Sigmoid colon (tissue), 4 donors: Measurements from ENCODE around the gene PCBP3.
A peak's percentile ranks its signal among the peaks of the same experiment; 100 is the strongest.

Experiments
- CTCF ChIP-seq, 4 experiments: fragments of 450-650 bp in 3 of 4; fragments of 200-600 bp in 1 of 4; IDR thresholded peaks; one replicate each; pipeline ENCODE4 v1.5.1; 2016 to 2019; ENCODE audit warnings: antibody characterized with exemption in 4 of 4, mild to moderate bottlenecking in 3 of 4, moderate library complexity in 2 of 4
- EP300 ChIP-seq, 4 donors: sonication (generic); formaldehyde crosslinking; IDR thresholded peaks; one replicate each; pipeline ENCODE4 v1.6.1; 2017; ENCODE audit warnings: antibody characterized with exemption in 4 of 4
- POLR2A ChIP-seq, 2 donors: fragments of 450-650 bp; IDR thresholded peaks; one replicate each; pipeline ENCODE4 v1.6.1; 2016; ENCODE audit warnings: antibody characterized with exemption in 2 of 2, mild to moderate bottlenecking in 2 of 2, moderate library complexity in 2 of 2
- POLR2AphosphoS5 ChIP-seq, 4 donors: sonication (generic); formaldehyde crosslinking; IDR thresholded peaks; one replicate each; pipeline ENCODE4 v1.6.1; 2017; ENCODE audit warnings: antibody characterized with exemption in 4 of 4

- TF ChIP-seq CTCF (IDR thresholded peaks at IDR 0.05) (no peak), POLR2AphosphoS5 (IDR thresholded peaks at IDR 0.05) (peak in 1 of 4 donors; percentile 11), EP300 (IDR thresholded peaks at IDR 0.05) (no peak), POLR2A (IDR thresholded peaks at IDR 0.05) (no peak)
These were observed 347.4 kb downstream of the PCBP3 start for GRCh38 chr21:45990741-45991605.
